Measurements from ENCODE around the gene ABAT. TPM values are rescaled to one million over a fixed set of nuclear protein-coding genes. Genes with fewer than 3 reads are reported as not detected.

Gene ABAT
- total and polyA plus RNA-seq, 2 of the 8 experiments (the other 6 are each of a cell fraction or from before 2014, with no cell fraction given): 6.4 to 8.4 TPM

DNA sequence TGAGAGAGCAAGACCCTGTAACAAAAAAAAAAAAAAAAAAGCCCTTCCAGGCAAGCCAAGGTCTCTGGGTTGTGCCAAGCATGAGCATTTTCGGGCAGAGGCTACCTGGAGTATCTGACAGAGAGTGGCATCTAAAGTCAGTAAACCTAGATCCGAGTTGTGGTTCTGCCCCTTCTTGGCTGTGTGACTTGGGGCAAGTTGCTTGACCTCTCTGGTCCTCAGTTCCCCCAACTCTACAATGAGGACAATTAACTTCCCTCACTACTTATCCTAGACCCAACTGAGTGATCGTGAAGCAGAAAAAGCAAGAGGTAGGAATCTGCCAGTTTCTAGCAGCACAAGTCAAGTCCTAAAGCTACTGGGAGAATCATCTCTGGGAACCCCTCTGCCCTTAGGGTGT is 88.7 kb downstream of the ABAT start:
- no peaks in the 10 kb centered on the region for H3K79me2 ChIP-seq (ENCODE audit: control insufficient read depth in 1 of 2, insufficient read depth in 2 of 2, low read length in 2 of 2)

More for the DNA sequence above, 88.7 kb downstream of the ABAT start:
- H2BK120ac ChIP-seq (replicated peaks; ENCODE audit: low read depth, low read length): no peak overlapping the region
- no peaks in the 10 kb centered on the region for H4K20me1 ChIP-seq (replicated peaks in 1 of 2; ENCODE audit: control insufficient read depth in 1 of 2, insufficient read depth in 2 of 2, low read length in 2 of 2)
- H3K23ac ChIP-seq (ENCODE audit: insufficient read length): no peak overlapping the region
- H2AK5ac ChIP-seq (ENCODE audit: low read depth, low read length): no peak overlapping the region
- 93% methylated on average over 3 of the region's 3 CpGs; no CpG with 5 or more reads in 1 of the 2 experiments for WGBS, 2 experiments (ENCODE audit: extremely low coverage in 1 of 2, insufficient coverage in 1 of 2, insufficient read length in 1 of 2, insufficient replicate concordance in 2 of 2, low coverage in 1 of 2, low lambda C conversion rate in 2 of 2, missing lambda C conversion rate in 1 of 2)
- H2BK12ac ChIP-seq (ENCODE audit: low read depth, low read length): no peak overlapping the region
- no peak overlapping the region for H4K8ac ChIP-seq (ENCODE audit: extremely low read depth, insufficient read depth, low read length)
- no peak overlapping the region for H2BK15ac ChIP-seq (ENCODE audit: low read length)
- H3K4me1 ChIP-seq (replicated peaks in 1 of 4; ENCODE audit: control insufficient read depth in 3 of 4, insufficient read depth in 4 of 4, low read length in 3 of 4): peaks cover 0 to 11% (median 5%) of the 10 kb centered on the region in 4 experiments; a peak in 4 of 7 replicates
- no peak overlapping the region for H2AFZ ChIP-seq (ENCODE audit: low read length)
- DNase-seq (ENCODE audit: low read depth in 1 of 2, low spot score in 2 of 2) (no peak), FAIRE-seq (no peak)
- no peak overlapping the region for H3K18ac ChIP-seq (ENCODE audit: extremely low read depth, low read length)
- H3K9me3 ChIP-seq (ENCODE audit: insufficient read depth in 2 of 2, low read depth in 1 of 2, low read length in 1 of 2): no peaks in the 10 kb centered on the region
- no peaks in the 10 kb centered on the region for H3K23me2 ChIP-seq (ENCODE audit: low read depth, low read length)
- H2BK5ac ChIP-seq (ENCODE audit: low read depth, low read length): no peak overlapping the region
- POLR2A ChIA-PET (ENCODE audit: partially characterized antibody): interaction anchor here (0.6 to 0.7 kb wide), 2 partner anchors 210 to 275 kb away, joined by 3 to 4 read pairs; no protein-coding TSS in a partner anchor
- no peak overlapping the region for H4K5ac ChIP-seq (ENCODE audit: insufficient read length, low read depth, low read length)
- no peak overlapping the region for H3K4me3 ChIP-seq (ENCODE audit: extremely low read depth in 1 of 4, insufficient read depth in 2 of 4, low read depth in 3 of 4, low read length in 4 of 4)
- no peaks in the 10 kb centered on the region for H3K27me3 ChIP-seq (replicated peaks in 1 of 4; ENCODE audit: control insufficient read depth in 3 of 4, extremely low read depth in 1 of 4, insufficient read depth in 3 of 4, low read length in 3 of 4)
- H4K91ac ChIP-seq (replicated peaks; ENCODE audit: insufficient read length, low read length): no peak overlapping the region
- no peak overlapping the region for H3K4me2 ChIP-seq (ENCODE audit: insufficient read depth in 1 of 2, low read depth in 2 of 2, low read length in 2 of 2)
- TF ChIP-seq CTBP2 (IDR thresholded peaks at IDR 0.05; ENCODE audit: borderline replicate concordance, insufficient read depth, insufficient read length, low read length): no peak
- peak; percentile 68 for TF ChIP-seq KDM1A (IDR thresholded peaks at IDR 0.05; ENCODE audit: borderline replicate concordance, low read length)
- H2BK20ac ChIP-seq (ENCODE audit: low read length): 0 out of 2 replicates have a peak overlapping the region, but pooled peaks have one; percentile 34
- no peaks in the 10 kb centered on the region for H3K36me3 ChIP-seq (ENCODE audit: control insufficient read depth in 2 of 4, insufficient read depth in 4 of 4, low read length in 3 of 4)
- no peaks in the 10 kb centered on the region for H3K79me1 ChIP-seq (ENCODE audit: low read depth, low read length)
- no peak overlapping the region for H3K4ac ChIP-seq (replicated peaks; ENCODE audit: insufficient read length, low read depth, low read length)
- H3K56ac ChIP-seq (replicated peaks; ENCODE audit: insufficient read length, low read depth, low read length): no peak overlapping the region
- H3K27ac ChIP-seq (ENCODE audit: low read depth, low read length): no peak overlapping the region
- CTCF ChIA-PET (ENCODE audit: partially characterized antibody): no interaction called here
- H3K9ac ChIP-seq (replicated peaks in 1 of 4; ENCODE audit: extremely low read depth in 1 of 4, low read depth in 3 of 4, low read length in 3 of 4): no peak overlapping the region
- no peak overlapping the region for H3K14ac ChIP-seq (ENCODE audit: insufficient read length)
